Measurements from ENCODE around the gene FRMPD1. TPM values are rescaled to one million over a fixed set of nuclear protein-coding genes. Genes with fewer than 3 reads are reported as not detected.

The FRMPD1 gene
- total and polyA plus RNA-seq, 9 donors, result 6.7 to 12.5 (median 10.7) TPM

- Histone ChIP-seq H3K4me3 (ENCODE audit: low read length) (no peak overlapping the region), H3K36me3 (ENCODE audit: control insufficient read depth, insufficient read depth, low read length) (no peaks in the 10 kb centered on the region), H3K27me3 (ENCODE audit: control insufficient read depth, insufficient read depth, low read length) (no peaks in the 10 kb centered on the region), H3K27ac (ENCODE audit: low read length) (peak overlapping the region; percentile 89), H3K4me1 (ENCODE audit: control insufficient read depth, insufficient read depth, low read length) (peaks cover 37% of the 10 kb centered on the region), H3K9me3 (replicated peaks; ENCODE audit: control insufficient read depth, low read depth, low read length) (no peaks in the 10 kb centered on the region)
- no peak for DNase-seq
- WGBS (ENCODE audit: insufficient coverage), result 70% methylated on average over 1 of the region's 2 CpGs
Observed at GRCh38 chr9:37677435-37677834, 26.7 kb downstream of the FRMPD1 start.

- no peak overlapping the region for H3K27ac ChIP-seq (ENCODE audit: low read length)
- no peaks in the 10 kb centered on the region for H3K27me3 ChIP-seq (ENCODE audit: control insufficient read depth, insufficient read depth, low read length)
- peaks cover 37% of the 10 kb centered on the region for H3K4me1 ChIP-seq (ENCODE audit: control insufficient read depth, insufficient read depth, low read length)
- H3K36me3 ChIP-seq (ENCODE audit: control insufficient read depth, insufficient read depth, low read length), result no peaks in the 10 kb centered on the region
- WGBS (ENCODE audit: insufficient coverage), result no CpG with 5 or more reads among the region's 1 CpG
- no peaks in the 10 kb centered on the region for H3K9me3 ChIP-seq (replicated peaks; ENCODE audit: control insufficient read depth, low read depth, low read length)
- H3K4me3 ChIP-seq (ENCODE audit: low read length), result no peak overlapping the region
- peak; percentile 19 for DNase-seq
Observed at GRCh38 chr9:37678789-37679273, 28.1 kb downstream of the FRMPD1 start.

GRCh38 chr9:37679649-37680402 is 29.1 kb downstream of the FRMPD1 start:
- H3K27me3 ChIP-seq (ENCODE audit: control insufficient read depth, insufficient read depth, low read length), result no peaks in the 10 kb centered on the region
- DNase-seq, result no peak
- H3K27ac ChIP-seq (ENCODE audit: low read length), result no peak overlapping the region
- no peaks in the 10 kb centered on the region for H3K36me3 ChIP-seq (ENCODE audit: control insufficient read depth, insufficient read depth, low read length)
- no peak overlapping the region for H3K4me3 ChIP-seq (ENCODE audit: low read length)
- no peaks in the 10 kb centered on the region for H3K9me3 ChIP-seq (replicated peaks; ENCODE audit: control insufficient read depth, low read depth, low read length)
- peaks cover 37% of the 10 kb centered on the region for H3K4me1 ChIP-seq (ENCODE audit: control insufficient read depth, insufficient read depth, low read length)
- 75% methylated on average over 2 of the region's 8 CpGs for WGBS (ENCODE audit: insufficient coverage)

GRCh38 chr9:37682951-37683350 is 32.2 kb downstream of the FRMPD1 start:
- WGBS (ENCODE audit: insufficient coverage), result no CpG with 5 or more reads among the region's 3 CpGs
- no peak overlapping the region for H3K27ac ChIP-seq (ENCODE audit: low read length)
- no peaks in the 10 kb centered on the region for H3K9me3 ChIP-seq (replicated peaks; ENCODE audit: control insufficient read depth, low read depth, low read length)
- no peaks in the 10 kb centered on the region for H3K36me3 ChIP-seq (ENCODE audit: control insufficient read depth, insufficient read depth, low read length)
- no peak for DNase-seq
- H3K27me3 ChIP-seq (ENCODE audit: control insufficient read depth, insufficient read depth, low read length), result no peaks in the 10 kb centered on the region
- H3K4me3 ChIP-seq (ENCODE audit: low read length), result no peak overlapping the region
- peaks cover 14% of the 10 kb centered on the region for H3K4me1 ChIP-seq (ENCODE audit: control insufficient read depth, insufficient read depth, low read length)

GRCh38 chr9:37683531-37684371 is 33.0 kb downstream of the FRMPD1 start:
- H3K27ac ChIP-seq (ENCODE audit: low read length), result no peak overlapping the region
- H3K27me3 ChIP-seq (ENCODE audit: control insufficient read depth, insufficient read depth, low read length), result no peaks in the 10 kb centered on the region
- peaks cover 10% of the 10 kb centered on the region for H3K4me1 ChIP-seq (ENCODE audit: control insufficient read depth, insufficient read depth, low read length)
- no peak overlapping the region for H3K4me3 ChIP-seq (ENCODE audit: low read length)
- H3K9me3 ChIP-seq (replicated peaks; ENCODE audit: control insufficient read depth, low read depth, low read length), result no peaks in the 10 kb centered on the region
- DNase-seq, result no peak
- no peaks in the 10 kb centered on the region for H3K36me3 ChIP-seq (ENCODE audit: control insufficient read depth, insufficient read depth, low read length)
- WGBS (ENCODE audit: insufficient coverage), result 60% methylated on average over 10 of the region's 10 CpGs

GRCh38 chr9:37692622-37693221 is 42.0 kb downstream of the FRMPD1 start:
- Histone ChIP-seq H3K36me3 (ENCODE audit: control insufficient read depth, insufficient read depth, low read length) (no peaks in the 10 kb centered on the region), H3K9me3 (replicated peaks; ENCODE audit: control insufficient read depth, low read depth, low read length) (no peaks in the 10 kb centered on the region), H3K27me3 (ENCODE audit: control insufficient read depth, insufficient read depth, low read length) (peaks cover 2% of the 10 kb centered on the region), H3K27ac (ENCODE audit: low read length) (peak overlapping the region; percentile 72), H3K4me3 (ENCODE audit: low read length) (peak overlapping the region; percentile 24), H3K4me1 (ENCODE audit: control insufficient read depth, insufficient read depth, low read length) (peaks cover 18% of the 10 kb centered on the region)
- 37% methylated on average over 7 of the region's 11 CpGs for WGBS (ENCODE audit: insufficient coverage)
- DNase-seq, result no peak

GRCh38 chr9:37693260-37693659 is 42.5 kb downstream of the FRMPD1 start:
- 0% methylated on average over 3 of the region's 4 CpGs for WGBS (ENCODE audit: insufficient coverage)
- H3K27me3 ChIP-seq (ENCODE audit: control insufficient read depth, insufficient read depth, low read length), result peaks cover 2% of the 10 kb centered on the region
- no peaks in the 10 kb centered on the region for H3K36me3 ChIP-seq (ENCODE audit: control insufficient read depth, insufficient read depth, low read length)
- H3K27ac ChIP-seq (ENCODE audit: low read length), result peak overlapping the region; percentile 72
- peak overlapping the region; percentile 24 for H3K4me3 ChIP-seq (ENCODE audit: low read length)
- H3K4me1 ChIP-seq (ENCODE audit: control insufficient read depth, insufficient read depth, low read length), result peaks cover 18% of the 10 kb centered on the region
- no peaks in the 10 kb centered on the region for H3K9me3 ChIP-seq (replicated peaks; ENCODE audit: control insufficient read depth, low read depth, low read length)
- peak; percentile 71 for DNase-seq

GRCh38 chr9:37694355-37694754 is 43.6 kb downstream of the FRMPD1 start:
- Histone ChIP-seq H3K9me3 (replicated peaks; ENCODE audit: control insufficient read depth, low read depth, low read length) (no peaks in the 10 kb centered on the region), H3K27ac (ENCODE audit: low read length) (no peak overlapping the region), H3K36me3 (ENCODE audit: control insufficient read depth, insufficient read depth, low read length) (no peaks in the 10 kb centered on the region), H3K27me3 (ENCODE audit: control insufficient read depth, insufficient read depth, low read length) (peaks cover 2% of the 10 kb centered on the region), H3K4me3 (ENCODE audit: low read length) (no peak overlapping the region), H3K4me1 (ENCODE audit: control insufficient read depth, insufficient read depth, low read length) (peaks cover 18% of the 10 kb centered on the region)
- DNase-seq, result no peak
- 100% methylated on average over 1 of the region's 5 CpGs for WGBS (ENCODE audit: insufficient coverage)

- no peaks in the 10 kb centered on the region for H3K9me3 ChIP-seq (replicated peaks; ENCODE audit: control insufficient read depth, low read depth, low read length)
- H3K27me3 ChIP-seq (ENCODE audit: control insufficient read depth, insufficient read depth, low read length), result peaks cover 2% of the 10 kb centered on the region
- no peak overlapping the region for H3K4me3 ChIP-seq (ENCODE audit: low read length)
- H3K36me3 ChIP-seq (ENCODE audit: control insufficient read depth, insufficient read depth, low read length), result no peaks in the 10 kb centered on the region
- H3K4me1 ChIP-seq (ENCODE audit: control insufficient read depth, insufficient read depth, low read length), result peaks cover 18% of the 10 kb centered on the region
- no peak for DNase-seq
- H3K27ac ChIP-seq (ENCODE audit: low read length), result no peak overlapping the region
- WGBS (ENCODE audit: insufficient coverage), result no CpG with 5 or more reads among the region's 1 CpG
Observed at GRCh38 chr9:37696528-37696927, 45.8 kb downstream of the FRMPD1 start.

GRCh38 chr9:37700131-37700530 is 49.4 kb downstream of the FRMPD1 start:
- no CpG with 5 or more reads among the region's 3 CpGs for WGBS (ENCODE audit: insufficient coverage)
- H3K4me3 ChIP-seq (ENCODE audit: low read length), result no peak overlapping the region
- H3K4me1 ChIP-seq (ENCODE audit: control insufficient read depth, insufficient read depth, low read length), result no peaks in the 10 kb centered on the region
- no peaks in the 10 kb centered on the region for H3K9me3 ChIP-seq (replicated peaks; ENCODE audit: control insufficient read depth, low read depth, low read length)
- no peak for DNase-seq
- no peak overlapping the region for H3K27ac ChIP-seq (ENCODE audit: low read length)
- H3K27me3 ChIP-seq (ENCODE audit: control insufficient read depth, insufficient read depth, low read length), result no peaks in the 10 kb centered on the region
- H3K36me3 ChIP-seq (ENCODE audit: control insufficient read depth, insufficient read depth, low read length), result no peaks in the 10 kb centered on the region
